Activated B cell treated with CpG ODN at 0.5 μM for 24 hours (primary cell): ENCODE data around the gene A1CF. TPM values are rescaled to one million over a fixed set of nuclear protein-coding genes. Genes with fewer than 3 reads are reported as not detected.

Experiments
- ATAC-seq: fragments of 200-7000 bp; cut with Tn5 transposase; one replicate; pipeline ENCODE4 v1.10.0; 2021; ENCODE audit warnings: low read depth, mild to moderate bottlenecking, moderate library complexity
- CTCF ChIA-PET: fragments of 350-600 bp; sonication (Branson Sonifier 250); formaldehyde crosslinking; loops from one replicate; lab custom pipeline; 2021; ENCODE audit warnings: antibody characterized with exemption; lab: Charles Lee
- POLR2A ChIA-PET: fragments of 350-600 bp; sonication (Branson Sonifier 250); formaldehyde crosslinking; loops from one replicate; lab custom pipeline; 2021; ENCODE audit warnings: antibody characterized with exemption; lab: Charles Lee
- DNase-seq: peaks from one replicate; pipeline ENCODE4 v3.0.0; 2022
- H3K27ac Mint-ChIP-seq: one replicate; pipeline ENCODE4 v1.8.0; 2020; ENCODE audit warnings: mixed read lengths
- H3K27me3 Mint-ChIP-seq: one replicate; pipeline ENCODE4 v1.8.0; 2021; ENCODE audit warnings: mixed read lengths
- H3K36me3 Mint-ChIP-seq: one replicate; pipeline ENCODE4 v1.8.0; 2021; ENCODE audit warnings: low read depth, mixed read lengths
- H3K4me1 Mint-ChIP-seq: one replicate; pipeline ENCODE4 v1.8.0; 2021; ENCODE audit warnings: mixed read lengths
- H3K4me3 Mint-ChIP-seq: one replicate; pipeline ENCODE4 v1.8.0; 2020; ENCODE audit warnings: mild to moderate bottlenecking, mixed read lengths
- H3K9me3 Mint-ChIP-seq: one replicate; pipeline ENCODE4 v1.8.0; 2020; ENCODE audit warnings: mixed read lengths
- CTCF ChIP-seq: fragments of 200-600 bp; IDR thresholded peaks from one replicate; pipeline ENCODE4 v1.8.0; 2022; ENCODE audit warnings: antibody characterized with exemption, mild to moderate bottlenecking
- intact Hi-C: fragments of 100-400 bp; cut with micrococcal nuclease; formaldehyde crosslinking; loops from one replicate; pipeline ENCODE4 v1.15.1; 2024
- total RNA-seq: library from RNA; stranded (reverse); gene quantifications from 2 replicates; pipeline ENCODE4 v1.2.3, GENCODE V29; 2022

A1CF gene
- total RNA-seq, 1 donor from 2014 or later = not detected

GRCh38 chr10:50896721-50897120, 11.3 kb upstream of the A1CF start:
- H3K4me1 Mint-ChIP-seq = no peaks in the 10 kb centered on the region
- H3K27me3 Mint-ChIP-seq = peaks cover 23% of the 10 kb centered on the region
- no peaks in the 10 kb centered on the region for H3K9me3 Mint-ChIP-seq
- POLR2A ChIA-PET = no interaction called here
- no peaks in the 10 kb centered on the region for H3K36me3 Mint-ChIP-seq
- H3K4me3 Mint-ChIP-seq = no peak overlapping the region
- CTCF ChIA-PET = no interaction called here
- intact Hi-C loops = no loop called here
- no peak overlapping the region for H3K27ac Mint-ChIP-seq
- DNase-seq = no peak
- no peak for TF ChIP-seq CTCF
- ATAC-seq = no peak

GRCh38 chr10:50894312-50894711, 8.9 kb upstream of the A1CF start:
- peaks cover 12% of the 10 kb centered on the region for H3K27me3 Mint-ChIP-seq
- TF ChIP-seq CTCF = no peak
- no peaks in the 10 kb centered on the region for H3K4me1 Mint-ChIP-seq
- DNase-seq (no peak), ATAC-seq (no peak)
- CTCF ChIA-PET = no interaction called here
- intact Hi-C loops = no loop called here
- no peak overlapping the region for H3K4me3 Mint-ChIP-seq
- no peaks in the 10 kb centered on the region for H3K36me3 Mint-ChIP-seq
- H3K9me3 Mint-ChIP-seq = no peaks in the 10 kb centered on the region
- H3K27ac Mint-ChIP-seq = no peak overlapping the region
- POLR2A ChIA-PET = no interaction called here

DNA sequence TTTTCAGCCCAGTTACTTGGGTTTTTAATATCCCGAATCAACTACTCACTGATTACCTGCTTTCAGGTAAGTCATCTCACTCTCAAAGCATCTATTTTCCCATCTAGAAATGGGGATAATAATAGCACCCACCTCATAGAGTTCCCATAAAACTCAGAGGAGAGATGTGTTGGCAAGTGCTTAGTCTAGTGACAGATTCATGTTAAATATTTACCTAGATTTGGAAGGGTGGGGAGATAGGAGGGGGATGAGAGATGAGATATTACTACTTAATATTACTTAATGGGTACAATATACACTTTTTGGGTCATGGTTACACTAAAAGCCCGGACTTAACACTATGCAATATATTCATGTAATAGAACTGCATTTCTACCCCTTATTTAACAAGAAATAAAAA, 7.0 kb upstream of the A1CF start:
- intact Hi-C loops = no loop called here
- POLR2A ChIA-PET = no interaction called here

DNA sequence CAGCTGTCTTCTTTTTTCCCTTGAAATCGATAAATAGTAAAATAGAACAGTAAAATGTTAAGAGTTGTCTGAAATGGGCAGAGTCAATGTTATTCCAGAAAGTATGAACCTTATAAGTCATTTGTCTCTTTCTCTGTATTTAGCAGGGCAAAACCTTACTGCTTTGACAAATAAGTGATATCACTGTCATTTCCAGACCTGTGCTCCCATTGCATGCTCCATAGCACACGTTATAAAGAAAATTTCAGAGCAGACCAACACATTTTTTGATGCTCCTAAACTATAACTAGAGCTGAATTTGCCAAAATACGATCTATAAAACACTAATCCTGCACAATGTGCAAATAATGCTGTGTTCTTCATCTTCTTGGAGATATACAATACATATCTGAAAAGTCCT, 1.1 kb downstream of the A1CF start:
- DNase-seq (no peak), ATAC-seq (no peak)
- POLR2A ChIA-PET = no interaction called here
- CTCF ChIA-PET = no interaction called here
- Mint-ChIP-seq H3K4me1 (no peaks in the 10 kb centered on the region), H3K27ac (no peak overlapping the region), H3K9me3 (no peaks in the 10 kb centered on the region), H3K27me3 (peaks cover 10% of the 10 kb centered on the region), H3K4me3 (no peak overlapping the region), H3K36me3 (no peaks in the 10 kb centered on the region)
- intact Hi-C loops = no loop called here
- no peak for TF ChIP-seq CTCF

More for the DNA sequence above, 7.0 kb upstream of the A1CF start:
- H3K27ac Mint-ChIP-seq = no peak overlapping the region
- peaks cover 10% of the 10 kb centered on the region for H3K27me3 Mint-ChIP-seq
- ATAC-seq (no peak), DNase-seq (no peak)
- no peak for TF ChIP-seq CTCF
- H3K4me3 Mint-ChIP-seq = no peak overlapping the region
- H3K4me1 Mint-ChIP-seq = no peaks in the 10 kb centered on the region
- no peaks in the 10 kb centered on the region for H3K36me3 Mint-ChIP-seq
- CTCF ChIA-PET = no interaction called here
- H3K9me3 Mint-ChIP-seq = no peaks in the 10 kb centered on the region

GRCh38 chr10:50883629-50884028, 1.8 kb downstream of the A1CF start:
- no peak overlapping the region for H3K27ac Mint-ChIP-seq
- POLR2A ChIA-PET = no interaction called here
- no peak overlapping the region for H3K4me3 Mint-ChIP-seq
- H3K36me3 Mint-ChIP-seq = no peaks in the 10 kb centered on the region
- H3K9me3 Mint-ChIP-seq = no peaks in the 10 kb centered on the region
- TF ChIP-seq CTCF = no peak
- no peak for DNase-seq
- H3K27me3 Mint-ChIP-seq = peaks cover 8% of the 10 kb centered on the region
- intact Hi-C loops = no loop called here
- no peaks in the 10 kb centered on the region for H3K4me1 Mint-ChIP-seq
- no peak for ATAC-seq
- CTCF ChIA-PET = no interaction called here
